ELR (cell line): ENCODE measurements around the gene VAT1L.

Experiments used
- DNase-seq: peaks from one replicate; pipeline ENCODE4 v3.0.0-alpha.2; 2015; ENCODE audit warnings: low read depth

The VAT1L gene

DNA sequence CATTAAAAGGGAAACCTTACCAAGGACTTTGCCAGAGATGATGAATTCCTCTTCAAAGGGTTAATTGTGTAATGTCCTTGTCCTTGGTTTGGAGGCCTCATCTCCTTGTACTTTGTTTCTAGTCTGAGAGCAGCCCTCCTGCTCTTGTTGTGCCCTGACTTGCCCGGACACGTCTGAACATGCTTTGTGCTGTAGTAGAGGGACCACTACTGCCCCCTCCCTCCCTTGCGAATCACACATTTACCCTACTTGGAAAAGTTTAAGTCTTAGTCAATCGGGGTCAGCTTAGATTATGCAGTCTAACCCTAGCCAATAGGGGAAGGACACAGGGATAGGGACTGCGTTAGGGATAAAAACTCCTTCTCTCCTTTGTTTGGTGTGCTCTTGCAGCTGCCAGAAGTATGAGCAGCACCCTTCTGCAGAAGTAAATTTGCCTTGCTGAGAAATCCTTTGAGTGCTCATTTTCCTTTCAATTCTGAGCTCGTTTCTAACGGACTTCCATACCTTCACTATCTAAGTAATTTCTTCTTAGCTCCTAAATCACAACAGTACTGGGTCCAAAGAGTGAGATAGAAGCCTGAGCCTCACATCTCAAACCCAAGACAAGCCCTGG lies 207.6 kb downstream of the VAT1L start:
- no peak for DNase-seq

DNA sequence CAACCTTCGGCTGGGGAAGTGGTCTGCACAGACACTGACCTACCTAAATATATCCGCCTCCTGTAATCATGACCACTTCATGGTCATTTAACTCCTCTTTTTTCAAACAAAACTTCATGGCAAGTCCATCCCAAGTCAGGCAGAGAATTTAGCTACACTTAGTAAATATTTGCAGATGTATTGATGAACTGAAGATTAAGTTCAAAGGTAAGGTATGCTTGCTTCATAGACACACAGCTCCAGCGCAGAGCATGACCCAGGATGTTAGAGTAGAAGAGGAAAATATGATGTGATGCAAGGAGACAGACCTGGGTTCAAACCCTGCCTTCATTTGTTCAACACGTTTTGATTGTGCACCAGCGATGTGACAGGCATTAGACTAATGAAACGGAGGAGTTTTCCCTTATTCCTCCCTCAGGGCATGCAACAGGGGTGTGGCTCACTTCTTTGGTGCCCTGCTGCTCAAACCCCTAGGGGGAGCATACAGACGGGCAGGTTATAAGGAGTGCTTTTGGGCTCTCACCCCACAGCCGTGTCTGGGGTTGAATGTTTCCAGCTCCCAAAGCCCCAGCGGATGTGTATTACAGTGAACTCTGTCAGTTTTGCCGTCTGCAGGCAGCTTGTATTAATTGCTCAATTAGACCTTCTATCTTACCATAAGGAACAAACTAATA lies 210.1 kb downstream of the VAT1L start:
- no peak for DNase-seq

GRCh38 chr16:78001451-78002025 lies 213.2 kb downstream of the VAT1L start:
- no peak for DNase-seq

- DNase-seq, result peak; percentile 75
These were observed 214.7 kb downstream of the VAT1L start for GRCh38 chr16:78002915-78003538.

GRCh38 chr16:78004517-78004916 lies 216.2 kb downstream of the VAT1L start:
- DNase-seq, result no peak

- DNase-seq, result peak; percentile 4
These were observed 217.5 kb downstream of the VAT1L start for GRCh38 chr16:78005881-78006280.

DNA sequence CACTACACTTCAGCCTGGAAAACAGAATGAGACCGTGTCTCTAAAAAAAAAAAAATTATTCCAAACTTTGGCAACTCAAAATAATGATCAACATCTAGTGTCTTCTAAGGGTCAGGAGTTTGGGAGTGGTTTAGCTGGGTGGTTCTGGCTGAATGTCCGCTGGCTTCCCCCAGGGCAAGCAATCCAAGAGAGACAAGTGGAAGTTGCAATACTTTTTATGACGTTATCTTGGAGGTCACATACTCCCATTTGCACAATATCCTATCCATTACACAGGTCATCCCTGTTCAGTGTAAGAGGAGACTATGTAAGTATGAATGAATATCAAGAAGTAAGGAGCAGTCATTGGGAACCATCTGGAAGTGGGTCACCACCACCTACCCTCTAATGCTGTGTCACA lies 218.8 kb downstream of the VAT1L start:
- DNase-seq, result no peak

DNA sequence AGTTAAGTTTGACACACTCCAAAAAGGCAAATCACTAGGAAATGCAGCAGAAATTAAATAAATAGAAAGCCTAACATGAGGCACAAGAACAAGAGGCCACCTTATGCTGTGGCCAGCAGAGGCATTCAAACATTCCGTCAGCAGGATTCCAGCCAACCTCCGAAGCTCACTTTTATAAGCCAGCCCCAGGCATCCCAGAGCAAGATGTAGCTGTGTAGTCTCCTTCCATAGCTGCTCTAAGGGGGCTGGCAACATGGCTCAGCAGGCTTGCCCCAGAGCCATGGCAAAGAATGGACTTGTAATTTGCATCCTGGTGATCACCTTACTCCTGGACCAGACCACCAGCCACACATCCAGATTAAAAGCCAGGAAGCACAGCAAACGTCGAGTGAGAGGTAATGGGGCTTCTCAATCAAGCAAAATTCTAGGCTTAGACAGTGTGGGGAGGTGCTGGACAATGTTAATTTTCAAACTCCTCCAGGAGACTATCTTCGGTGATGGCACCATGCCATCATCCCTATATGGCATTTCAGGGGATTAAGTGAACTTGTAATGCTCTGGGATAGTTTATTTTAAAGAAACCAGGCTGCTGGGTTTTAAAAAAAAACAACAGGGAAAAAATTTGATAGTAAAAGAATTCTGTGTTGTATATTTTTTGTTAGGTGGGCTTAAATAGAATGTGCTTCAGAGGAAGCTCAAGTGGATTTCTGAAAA lies 234.1 kb downstream of the VAT1L start, which contains the start of gene CLEC3A:
TSS of gene CLEC3A (plus strand) at position 202 of the 714 bp plus-strand sequence. CDS start at position 281, 79 bp downstream.
- DNase-seq, result no peak

- DNase-seq, result no peak
These were observed 235.8 kb downstream of the VAT1L start for GRCh38 chr16:78024159-78024558.

- no peak for DNase-seq
These were observed 237.3 kb downstream of the VAT1L start for GRCh38 chr16:78025631-78026030.

DNA sequence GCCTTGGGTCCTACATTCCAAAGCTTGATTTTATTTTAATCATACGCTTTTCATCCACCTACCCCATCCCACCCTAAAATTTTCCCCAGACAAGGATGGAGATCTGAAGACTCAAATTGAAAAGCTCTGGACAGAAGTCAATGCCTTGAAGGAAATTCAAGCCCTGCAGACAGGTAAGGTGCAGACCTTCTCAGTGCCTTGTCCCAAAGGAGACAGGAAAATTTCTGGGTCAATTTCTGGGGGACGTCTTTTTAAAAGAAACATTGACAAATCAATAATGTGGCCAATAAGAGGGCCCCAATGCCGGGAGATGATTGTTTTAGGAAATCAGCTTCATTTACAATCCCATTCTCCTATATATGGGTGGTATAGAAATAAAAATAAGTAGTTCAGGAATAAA lies 239.7 kb downstream of the VAT1L start:
- DNase-seq, result no peak
